ENCODE data around the gene PRPF19.
A peak's percentile ranks its signal among the peaks of the same experiment; 100 is the strongest.
"Not testable (repeated sequence)": the region's sequence is repeated elsewhere in the genome, so short reads cannot be mapped to it uniquely, and the experiment has no call there.

PRPF19 gene

GRCh38 chr11:60922906-60923305 lies 16.5 kb upstream of the PRPF19 start:
- no peak for DNase-seq

GRCh38 chr11:60921777-60922335 lies 15.5 kb upstream of the PRPF19 start:
- no peak for DNase-seq

- DNase-seq = no peak
These were observed 14.9 kb upstream of the PRPF19 start for GRCh38 chr11:60921259-60921658.

DNA sequence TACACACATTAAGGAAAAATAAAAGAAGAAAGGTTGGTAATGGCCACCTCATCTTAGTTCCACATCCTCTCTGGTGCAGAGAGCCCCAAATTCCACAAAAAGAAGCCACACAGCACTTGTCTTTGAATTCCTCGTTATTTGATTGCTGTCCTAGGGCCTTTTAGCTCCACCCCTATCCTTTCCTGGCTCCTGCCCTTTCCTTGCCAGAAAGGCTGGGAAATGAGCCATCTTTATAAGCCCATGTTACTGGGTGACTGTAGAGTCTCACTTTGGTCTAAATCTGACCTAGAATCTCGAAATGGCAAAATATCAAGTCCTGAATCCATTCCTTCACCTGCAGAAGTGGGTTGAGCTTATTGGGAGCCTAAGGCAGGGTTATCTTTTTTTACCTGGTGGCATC lies 13.6 kb upstream of the PRPF19 start:
- DNase-seq = no peak

- DNase-seq = no peak
These were observed 12.9 kb upstream of the PRPF19 start for GRCh38 chr11:60919320-60919719.

- DNase-seq = no peak
These were observed 12.5 kb upstream of the PRPF19 start for GRCh38 chr11:60918939-60919265.

DNA sequence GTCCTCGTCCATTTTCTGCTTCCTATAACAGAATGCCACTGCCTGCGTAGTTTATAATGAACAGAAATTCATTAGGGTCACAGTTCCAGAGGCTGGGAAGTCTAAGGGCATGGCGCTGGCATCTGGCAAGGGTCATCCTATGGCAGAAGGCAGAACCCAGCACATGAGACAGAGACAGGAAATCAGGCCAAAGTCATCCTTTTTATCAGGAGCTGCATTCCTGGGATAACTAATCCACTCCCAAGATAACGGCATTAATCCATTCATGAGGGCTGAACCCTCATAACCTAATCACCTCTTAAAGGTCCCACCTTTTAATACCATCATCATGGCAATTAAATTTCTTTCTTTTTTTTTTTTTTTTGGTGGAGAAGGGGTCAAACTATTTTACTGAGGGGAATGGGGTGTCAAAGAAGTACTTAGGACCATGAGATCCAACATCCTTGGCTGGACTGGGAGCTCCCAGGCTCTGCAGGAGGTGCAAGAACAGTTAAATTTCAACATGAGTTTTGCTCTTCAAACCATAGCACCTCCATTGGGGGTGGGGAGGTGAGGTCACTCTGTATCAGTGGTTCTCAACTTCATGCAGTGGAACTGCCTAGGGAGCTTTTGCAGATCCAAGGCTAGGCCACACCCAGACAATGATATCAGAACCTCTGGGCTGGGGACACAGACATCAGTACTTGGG lies 12.0 kb upstream of the PRPF19 start:
- DNase-seq = no peak

- DNase-seq = no peak
These were observed 10.9 kb upstream of the PRPF19 start for GRCh38 chr11:60917267-60917666.

- no peak for DNase-seq
These were observed 10.4 kb upstream of the PRPF19 start for GRCh38 chr11:60916669-60917206.

- peak in 3 of 4 experiments; percentile 19 to 61 (median 47) for DNase-seq
These were observed 9.0 kb upstream of the PRPF19 start for GRCh38 chr11:60915248-60915914.

GRCh38 chr11:60914633-60915247 lies 8.4 kb upstream of the PRPF19 start:
- peak in 1 of 4 experiments; percentile 46 for DNase-seq

- peak; percentile 55 to 82 (median 72) for DNase-seq
These were observed 7.6 kb upstream of the PRPF19 start, which contains the start of gene TMEM109 for GRCh38 chr11:60913793-60914632. TSS of gene TMEM109 (plus strand) at chr11:60914158. CDS start at chr11:60919694, 5,536 bp downstream.

GRCh38 chr11:60912851-60913528 lies 6.6 kb upstream of the PRPF19 start:
- DNase-seq = no peak

DNA sequence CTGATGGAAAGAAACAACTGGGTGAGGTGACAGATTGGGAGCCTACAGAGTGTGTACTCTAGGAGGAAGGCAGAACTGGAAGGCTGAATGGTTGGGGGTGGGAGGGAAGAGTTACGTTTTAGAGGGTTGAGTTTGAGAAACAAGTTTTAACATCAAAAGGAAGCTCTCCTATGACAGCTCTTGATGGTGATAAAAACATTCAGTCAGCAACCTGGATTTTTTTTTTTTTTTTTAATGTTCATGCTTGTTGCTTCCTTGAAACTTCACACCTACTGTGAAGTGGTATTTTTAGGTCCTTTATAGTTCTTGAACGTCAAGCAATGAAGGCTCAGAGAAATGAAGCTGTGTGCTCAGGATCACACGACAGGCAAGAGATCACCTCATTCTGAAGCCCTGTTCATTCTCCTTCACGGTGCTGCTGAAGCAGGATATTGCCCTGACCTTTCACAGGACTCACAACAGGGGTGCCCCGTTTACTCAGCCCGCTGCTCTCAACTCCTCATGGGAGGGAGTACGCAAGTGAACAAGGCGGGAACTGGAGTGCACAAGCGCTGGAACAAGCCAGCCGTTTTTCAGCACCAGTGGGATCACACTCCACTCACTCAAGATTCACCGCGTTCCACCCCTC lies 6.0 kb upstream of the PRPF19 start:
- peak in 1 of 4 experiments; percentile 11 for DNase-seq

DNA sequence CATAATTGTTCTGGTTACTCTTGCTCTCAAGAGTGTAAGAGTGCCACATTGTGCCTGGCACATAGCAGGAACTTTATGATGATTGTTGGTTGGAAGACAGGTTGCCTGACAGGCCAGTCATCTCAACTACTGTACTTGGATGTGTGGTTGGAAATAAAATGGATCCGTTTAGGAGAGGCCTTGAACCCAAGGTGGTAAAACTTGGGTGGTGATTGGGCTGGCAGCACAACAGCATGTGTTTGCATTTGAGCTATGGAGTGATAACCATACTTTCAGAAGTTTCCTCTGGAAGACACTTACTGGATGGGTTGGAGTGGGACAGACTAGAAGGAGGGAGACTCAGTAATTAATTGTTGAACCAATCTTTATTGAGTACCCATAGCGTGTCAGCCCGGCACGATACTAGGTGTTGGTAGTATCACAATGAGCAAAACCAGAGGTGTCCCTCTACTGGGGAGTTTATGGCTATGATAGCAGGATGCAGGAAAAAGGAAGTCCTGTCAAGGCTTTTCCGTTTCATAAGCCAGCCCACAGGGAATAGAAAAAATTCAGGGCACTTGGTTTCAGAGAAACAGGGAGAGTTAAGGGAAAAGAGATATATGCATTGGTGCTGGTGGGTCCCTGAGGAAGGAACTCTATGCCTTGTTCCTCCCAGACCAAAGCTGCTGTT lies 4.5 kb upstream of the PRPF19 start:
- DNase-seq = no peak

DNA sequence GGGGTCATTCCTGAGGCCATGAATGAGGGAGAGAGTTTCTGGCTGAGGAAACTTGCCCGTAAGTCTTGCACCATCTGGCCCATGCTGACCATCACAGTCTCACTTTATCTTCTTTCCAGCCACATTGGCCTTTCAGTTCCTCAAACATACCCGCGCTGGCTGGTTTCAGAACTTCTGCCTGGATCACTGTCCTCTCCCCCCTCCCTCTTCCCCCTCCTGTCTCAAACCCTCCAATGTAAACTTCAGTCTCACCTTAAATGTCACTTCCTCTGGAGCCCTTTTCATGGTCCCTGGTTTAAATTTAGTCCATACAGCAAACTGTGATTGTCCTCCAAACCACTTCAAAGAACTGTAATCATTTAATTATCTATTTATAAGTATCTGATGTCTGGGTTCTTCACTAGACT lies 3.9 kb upstream of the PRPF19 start:
- DNase-seq = no peak

DNA sequence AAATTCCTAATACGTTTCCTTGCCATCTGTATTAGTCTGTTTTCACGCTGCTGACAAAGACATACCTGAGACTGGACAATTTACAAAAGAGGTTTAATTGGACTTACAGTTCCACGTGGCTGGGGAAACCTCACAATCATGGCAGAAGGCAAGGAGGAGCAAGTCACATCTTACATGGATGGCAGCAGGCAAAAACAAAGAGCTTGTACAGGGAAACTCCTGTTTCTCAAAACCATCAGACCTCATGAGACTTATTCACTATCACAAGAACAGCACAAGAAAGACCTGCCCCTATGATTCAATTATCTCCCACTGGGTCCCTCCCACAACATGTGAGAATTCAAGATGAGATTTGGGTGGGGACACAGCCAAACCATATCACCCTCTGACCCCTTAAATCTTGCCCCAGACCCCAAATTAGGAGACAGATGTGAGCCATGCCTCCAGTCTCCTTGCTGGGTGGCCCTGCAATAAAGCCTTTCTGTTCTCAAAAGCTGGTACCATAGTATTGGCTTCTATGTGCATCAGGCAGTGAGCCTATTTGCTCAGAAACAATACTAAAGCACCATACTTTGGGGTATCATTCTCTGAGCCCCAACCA lies 3.4 kb upstream of the PRPF19 start:
- DNase-seq = not testable (repeated sequence)

- no peak for DNase-seq
These were observed 2.4 kb upstream of the PRPF19 start for GRCh38 chr11:60908803-60909202.

DNA sequence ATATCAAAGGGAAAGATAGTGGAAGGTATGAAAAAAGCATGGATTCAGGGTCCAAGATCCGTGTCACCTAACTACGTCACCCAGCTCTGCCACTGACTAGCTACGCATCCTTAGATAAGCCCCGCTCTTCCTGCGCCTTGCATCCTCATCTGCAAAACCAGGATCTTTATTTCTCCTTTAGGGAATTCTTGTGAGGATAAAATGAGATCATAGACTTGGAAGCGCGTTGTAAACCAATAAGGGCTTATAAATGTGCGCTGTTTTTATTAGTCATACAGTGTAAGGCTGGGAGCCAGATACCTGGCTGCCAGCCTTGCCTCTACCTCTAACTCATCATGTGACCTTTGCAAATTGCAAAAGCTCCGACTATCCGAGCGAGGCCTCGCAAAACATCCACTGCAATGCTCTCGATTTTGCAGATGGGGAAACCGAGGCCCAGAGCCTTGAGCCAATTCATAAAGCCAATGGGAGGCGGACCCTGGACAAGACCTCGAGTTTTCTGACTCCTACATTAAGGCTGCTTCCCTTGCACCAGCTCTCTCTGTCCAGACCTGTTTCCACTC lies 753 bp downstream of the PRPF19 start:
- no peak for DNase-seq

- DNase-seq = no peak
These were observed 1.3 kb downstream of the PRPF19 start for GRCh38 chr11:60905047-60905446.
